Measurements from ENCODE around the gene RAD51AP2. TPM values are rescaled to one million over a fixed set of nuclear protein-coding genes. Genes with fewer than 3 reads are reported as not detected.

The RAD51AP2 gene
- total and polyA plus RNA-seq, 2 donors (not counting 3 experiments of a cell fraction or from before 2014, with no cell fraction given) = not detected

- DNase-seq (ENCODE audit: low read depth, low spot score) (no peak), FAIRE-seq (no peak)
- no peak overlapping the region for H3K27ac ChIP-seq (ENCODE audit: insufficient read depth, low read depth, low read length)
- TF ChIP-seq EZH2 (IDR thresholded peaks at IDR 0.05; ENCODE audit: borderline replicate concordance, low read depth, low read length, severe bottlenecking) = no peak
- no peak for TF ChIP-seq POLR2AphosphoS5 (IDR thresholded peaks at IDR 0.05; ENCODE audit: insufficient read depth, low read depth, low read length)
- no peak for TF ChIP-seq POLR2A (IDR thresholded peaks at IDR 0.05; ENCODE audit: low read depth, low read length)
- TF ChIP-seq CTCF (IDR thresholded peaks at IDR 0.05; ENCODE audit: extremely low read depth in 1 of 2, insufficient read depth in 1 of 2, low read depth in 1 of 2, low read length in 2 of 2) = no peak
- TF ChIP-seq MAX (IDR thresholded peaks at IDR 0.05; ENCODE audit: insufficient read depth, insufficient read length) = no peak
- no peak for TF ChIP-seq MYC (IDR thresholded peaks at IDR 0.05; ENCODE audit: low read depth, low read length)
- TF ChIP-seq FOS (IDR thresholded peaks at IDR 0.05; ENCODE audit: borderline replicate concordance, insufficient read depth, low read length) = no peak
- no peak for TF ChIP-seq JUN (IDR thresholded peaks at IDR 0.05; ENCODE audit: borderline replicate concordance, insufficient read depth, insufficient read length, low read depth)
- TF ChIP-seq GATA2 (IDR thresholded peaks at IDR 0.05; ENCODE audit: insufficient read depth, insufficient read length, low read depth, low read length) = no peak
- intact Hi-C loops (cut with micrococcal nuclease) (no loop called here), dilution Hi-C loops (cut with MboI; ENCODE audit: extremely low pct_ligation_motif_present, low sequenced_read_pairs) (no loop called here)
- H3K79me2 ChIP-seq (ENCODE audit: control insufficient read depth, insufficient read depth, low read length) = no peaks in the 10 kb centered on the region
- no peaks in the 10 kb centered on the region for H3K9me1 ChIP-seq (replicated peaks; ENCODE audit: control insufficient read depth, extremely low read depth, insufficient read depth, low read length)
- H3K4me3 ChIP-seq (replicated peaks in 1 of 3; ENCODE audit: insufficient read depth in 1 of 3, low read depth in 1 of 3, low read length in 3 of 3) = no peak overlapping the region
- H3K4me2 ChIP-seq (ENCODE audit: insufficient read depth, low read length) = no peak overlapping the region
- no peaks in the 10 kb centered on the region for H3K36me3 ChIP-seq (ENCODE audit: control insufficient read depth in 2 of 2, extremely low read depth in 1 of 2, insufficient read depth in 2 of 2, low read length in 2 of 2)
- POLR2A ChIA-PET = no interaction called here
- H3K27me3 ChIP-seq (ENCODE audit: control insufficient read depth in 2 of 2, insufficient read depth in 2 of 2, low read length in 2 of 2) = no peaks in the 10 kb centered on the region
- H3K4me1 ChIP-seq (ENCODE audit: control insufficient read depth, extremely low read depth, insufficient read depth, low read length) = no peaks in the 10 kb centered on the region
- H3K9ac ChIP-seq (replicated peaks; ENCODE audit: extremely low read depth, insufficient read depth, low read length) = no peak overlapping the region
- H4K20me1 ChIP-seq (replicated peaks; ENCODE audit: control insufficient read depth, extremely low read depth, insufficient read depth, low read length) = no peaks in the 10 kb centered on the region
- H3K9me3 ChIP-seq (replicated peaks; ENCODE audit: control insufficient read depth, insufficient read depth, low read length) = no peaks in the 10 kb centered on the region
- CTCF ChIA-PET = no interaction called here
- BruUV-seq (replicated peaks) = no TSS peak
- no peak overlapping the region for H2AFZ ChIP-seq (ENCODE audit: low read depth, low read length)
Observed at GRCh38 chr2:17557596-17557995, 39.4 kb upstream of the RAD51AP2 start.
